ENCODE data around the gene ATE1.

ATE1 gene

GRCh38 chr10:121845044-121845784 is 82.6 kb downstream of the ATE1 start:
- no peak for DNase-seq (ENCODE audit: low spot score)
- in situ Hi-C loops (cut with MboI; ENCODE audit: low sequenced_read_pairs, unreplicated experiment) = no loop called here
- TF ChIP-seq, protein P1, sequence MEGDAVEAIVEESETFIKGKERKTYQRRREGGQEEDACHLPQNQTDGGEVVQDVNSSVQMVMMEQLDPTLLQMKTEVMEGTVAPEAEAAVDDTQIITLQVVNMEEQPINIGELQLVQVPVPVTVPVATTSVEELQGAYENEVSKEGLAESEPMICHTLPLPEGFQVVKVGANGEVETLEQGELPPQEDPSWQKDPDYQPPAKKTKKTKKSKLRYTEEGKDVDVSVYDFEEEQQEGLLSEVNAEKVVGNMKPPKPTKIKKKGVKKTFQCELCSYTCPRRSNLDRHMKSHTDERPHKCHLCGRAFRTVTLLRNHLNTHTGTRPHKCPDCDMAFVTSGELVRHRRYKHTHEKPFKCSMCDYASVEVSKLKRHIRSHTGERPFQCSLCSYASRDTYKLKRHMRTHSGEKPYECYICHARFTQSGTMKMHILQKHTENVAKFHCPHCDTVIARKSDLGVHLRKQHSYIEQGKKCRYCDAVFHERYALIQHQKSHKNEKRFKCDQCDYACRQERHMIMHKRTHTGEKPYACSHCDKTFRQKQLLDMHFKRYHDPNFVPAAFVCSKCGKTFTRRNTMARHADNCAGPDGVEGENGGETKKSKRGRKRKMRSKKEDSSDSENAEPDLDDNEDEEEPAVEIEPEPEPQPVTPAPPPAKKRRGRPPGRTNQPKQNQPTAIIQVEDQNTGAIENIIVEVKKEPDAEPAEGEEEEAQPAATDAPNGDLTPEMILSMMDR (IDR thresholded peaks at IDR 0.05; ENCODE audit: borderline replicate concordance, control extremely low read depth, extremely low read depth, insufficient read depth, missing control alignments) = no peak

- TF ChIP-seq, protein P1 (IDR thresholded peaks at IDR 0.05; ENCODE audit: borderline replicate concordance, control extremely low read depth, extremely low read depth, insufficient read depth, missing control alignments) = no peak
- no peak for DNase-seq (ENCODE audit: low spot score)
- in situ Hi-C loops (cut with MboI; ENCODE audit: low sequenced_read_pairs, unreplicated experiment) = no loop called here
These were observed 83.3 kb downstream of the ATE1 start for GRCh38 chr10:121844537-121844936.

GRCh38 chr10:121843379-121843778 is 84.5 kb downstream of the ATE1 start:
- no peak for DNase-seq (ENCODE audit: low spot score)
- TF ChIP-seq, protein P1 (IDR thresholded peaks at IDR 0.05; ENCODE audit: borderline replicate concordance, control extremely low read depth, extremely low read depth, insufficient read depth, missing control alignments) = no peak
- in situ Hi-C loops (cut with MboI; ENCODE audit: low sequenced_read_pairs, unreplicated experiment) = no loop called here

DNA sequence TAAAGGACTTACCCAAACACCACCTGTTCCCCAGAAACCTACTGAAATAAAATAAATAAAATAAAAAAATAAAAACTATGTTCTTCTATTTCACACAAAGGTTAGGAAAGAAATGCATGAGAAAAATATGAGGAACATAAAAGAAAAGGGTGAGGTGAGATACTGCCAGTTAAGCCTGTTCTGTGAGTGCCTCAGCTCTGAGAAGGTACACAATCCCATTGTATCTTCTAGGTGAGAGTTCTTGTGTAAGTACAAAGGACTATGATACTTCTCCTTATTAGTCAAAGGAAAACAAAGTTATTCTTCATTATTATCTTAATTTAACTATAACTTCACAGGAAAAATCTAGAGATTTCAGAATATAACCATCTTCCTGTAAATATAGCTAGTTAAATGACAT is 86.0 kb downstream of the ATE1 start:
- no peak for DNase-seq (ENCODE audit: low spot score)
- in situ Hi-C loops (cut with MboI; ENCODE audit: low sequenced_read_pairs, unreplicated experiment) = no loop called here
- TF ChIP-seq, protein P1 (IDR thresholded peaks at IDR 0.05; ENCODE audit: borderline replicate concordance, control extremely low read depth, extremely low read depth, insufficient read depth, missing control alignments) = no peak

DNA sequence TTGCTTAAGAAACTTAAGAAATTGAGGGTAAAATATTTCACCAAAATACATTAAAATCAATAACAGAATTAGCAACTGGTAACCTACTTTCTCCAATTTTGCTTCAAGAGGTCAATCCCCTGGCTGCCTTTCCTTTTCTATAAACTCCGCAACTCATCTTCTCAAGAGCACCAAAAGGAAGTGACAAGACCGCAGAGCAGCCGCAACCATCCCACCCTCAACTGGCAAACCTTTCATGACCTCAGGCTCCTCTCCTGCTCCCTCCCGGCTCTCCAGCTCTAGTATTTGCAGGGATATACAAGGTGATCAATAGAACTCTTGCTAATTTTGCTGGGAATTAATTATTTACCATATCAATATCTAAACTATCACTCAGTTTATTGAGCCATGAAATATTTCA is 88.9 kb downstream of the ATE1 start:
- TF ChIP-seq, protein P1 (IDR thresholded peaks at IDR 0.05; ENCODE audit: borderline replicate concordance, control extremely low read depth, extremely low read depth, insufficient read depth, missing control alignments) = no peak
- in situ Hi-C loops (cut with MboI; ENCODE audit: low sequenced_read_pairs, unreplicated experiment) = no loop called here
- DNase-seq (ENCODE audit: low spot score) = no peak

- DNase-seq (ENCODE audit: low spot score) = no peak
- in situ Hi-C loops (cut with MboI; ENCODE audit: low sequenced_read_pairs, unreplicated experiment) = no loop called here
- TF ChIP-seq, protein P1 (IDR thresholded peaks at IDR 0.05; ENCODE audit: borderline replicate concordance, control extremely low read depth, extremely low read depth, insufficient read depth, missing control alignments) = no peak
These were observed 89.7 kb downstream of the ATE1 start for GRCh38 chr10:121838149-121838548.

Measured in GM13976 (cell line).